NB4 (cell line): Measurements from ENCODE around the gene FANCC.
A peak's percentile ranks its signal among the peaks of the same experiment; 100 is the strongest.

Experiments used
- DNase-seq: peaks from one replicate; pipeline ENCODE4 v3.0.0; 2010; ENCODE audit warnings: low read depth
- H3K4me3 ChIP-seq: one replicate; pipeline ENCODE4 v1.5.1; 2011; ENCODE audit warnings: mild to moderate bottlenecking, low read depth, low read length, moderate library complexity
- CTCF ChIP-seq: IDR thresholded peaks from one replicate; pipeline ENCODE4 v1.5.1; 2012; ENCODE audit warnings: low read depth, low read length
- MAX ChIP-seq: IDR thresholded peaks from 2 replicates; pipeline ENCODE4 v1.6.1; 2011; ENCODE audit warnings: low read depth, low read length
- MYC ChIP-seq: IDR thresholded peaks from 2 replicates; pipeline ENCODE4 v1.6.1; 2011; ENCODE audit warnings: low read depth, low read length
- POLR2A ChIP-seq: IDR thresholded peaks from 2 replicates; pipeline ENCODE4 v1.6.1; 2011; ENCODE audit warnings: mild to moderate bottlenecking; ENCODE audit not compliant: insufficient read length; ENCODE audit errors: extremely low read depth

Gene FANCC

GRCh38 chr9:95174038-95174437 is 143.5 kb downstream of the FANCC start:
- H3K4me3 ChIP-seq = no peak overlapping the region
- no peak for DNase-seq
- TF ChIP-seq POLR2A = no peak
- no peak for TF ChIP-seq CTCF
- TF ChIP-seq MYC = no peak
- no peak for TF ChIP-seq MAX

- no peak for TF ChIP-seq POLR2A
- TF ChIP-seq MYC = no peak
- no peak for DNase-seq
- no peak overlapping the region for H3K4me3 ChIP-seq
Measured at GRCh38 chr9:95171596-95171995, 145.9 kb downstream of the FANCC start.

- no peak overlapping the region for H3K4me3 ChIP-seq
- TF ChIP-seq MAX (no peak), POLR2A (no peak), MYC (no peak)
- no peak for DNase-seq
Measured at GRCh38 chr9:95171001-95171400, 146.5 kb downstream of the FANCC start.

GRCh38 chr9:95167998-95168397 is 149.5 kb downstream of the FANCC start:
- TF ChIP-seq MAX (no peak), MYC (no peak), CTCF (peak; percentile 67), POLR2A (no peak)

GRCh38 chr9:95165004-95165403 is 152.5 kb downstream of the FANCC start:
- H3K4me3 ChIP-seq = no peak overlapping the region
- TF ChIP-seq POLR2A (no peak), MYC (no peak), CTCF (no peak), MAX (no peak)
- DNase-seq = no peak

More at GRCh38 chr9:95167998-95168397, 149.5 kb downstream of the FANCC start:
- DNase-seq = peak; percentile 72
- H3K4me3 ChIP-seq = no peak overlapping the region

GRCh38 chr9:95157481-95158151 is 159.9 kb downstream of the FANCC start:
- TF ChIP-seq MYC (no peak), MAX (no peak), POLR2A (no peak), CTCF (no peak)
- peak; percentile 51 for DNase-seq
- H3K4me3 ChIP-seq = no peak overlapping the region

GRCh38 chr9:95156074-95156473 is 161.4 kb downstream of the FANCC start:
- TF ChIP-seq POLR2A = no peak
- no peak for TF ChIP-seq CTCF
- TF ChIP-seq MYC = no peak
- no peak overlapping the region for H3K4me3 ChIP-seq
- DNase-seq = no peak
